Measurements from ENCODE around the gene KDM4B.

DNA sequence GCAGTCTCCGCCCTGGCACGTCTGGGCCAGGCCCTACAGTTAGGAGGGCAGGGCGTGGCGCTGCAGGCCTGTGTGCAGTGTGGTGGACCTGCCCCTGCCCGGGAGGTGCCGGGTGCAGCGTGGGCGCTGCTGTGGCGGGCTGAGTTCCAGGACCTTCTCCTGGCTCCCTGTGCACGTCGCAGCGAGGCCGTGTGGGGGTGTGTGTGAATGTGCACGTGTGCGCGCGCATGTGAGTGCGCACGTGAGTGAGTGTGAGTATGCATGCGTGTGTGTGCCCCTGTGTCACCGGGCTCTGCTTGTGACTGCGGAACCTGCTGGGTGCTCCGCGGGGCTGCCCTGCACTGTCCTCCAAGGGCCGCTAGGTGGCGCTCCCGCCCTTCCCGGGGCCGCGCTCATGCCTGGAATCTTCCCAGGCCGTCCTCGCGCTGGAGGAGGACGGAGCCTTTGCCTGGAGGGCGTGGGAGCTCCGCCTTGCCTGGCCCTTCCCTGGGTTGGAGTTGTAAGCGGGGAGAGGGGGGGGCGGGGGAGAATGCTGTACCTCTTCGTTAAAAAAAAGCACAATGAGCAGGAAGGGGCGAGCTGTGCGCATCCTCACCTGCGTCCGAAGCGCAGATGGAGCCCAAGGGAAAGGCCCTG is 79.3 kb downstream of the KDM4B start:
- TF ChIP-seq, protein P1, sequence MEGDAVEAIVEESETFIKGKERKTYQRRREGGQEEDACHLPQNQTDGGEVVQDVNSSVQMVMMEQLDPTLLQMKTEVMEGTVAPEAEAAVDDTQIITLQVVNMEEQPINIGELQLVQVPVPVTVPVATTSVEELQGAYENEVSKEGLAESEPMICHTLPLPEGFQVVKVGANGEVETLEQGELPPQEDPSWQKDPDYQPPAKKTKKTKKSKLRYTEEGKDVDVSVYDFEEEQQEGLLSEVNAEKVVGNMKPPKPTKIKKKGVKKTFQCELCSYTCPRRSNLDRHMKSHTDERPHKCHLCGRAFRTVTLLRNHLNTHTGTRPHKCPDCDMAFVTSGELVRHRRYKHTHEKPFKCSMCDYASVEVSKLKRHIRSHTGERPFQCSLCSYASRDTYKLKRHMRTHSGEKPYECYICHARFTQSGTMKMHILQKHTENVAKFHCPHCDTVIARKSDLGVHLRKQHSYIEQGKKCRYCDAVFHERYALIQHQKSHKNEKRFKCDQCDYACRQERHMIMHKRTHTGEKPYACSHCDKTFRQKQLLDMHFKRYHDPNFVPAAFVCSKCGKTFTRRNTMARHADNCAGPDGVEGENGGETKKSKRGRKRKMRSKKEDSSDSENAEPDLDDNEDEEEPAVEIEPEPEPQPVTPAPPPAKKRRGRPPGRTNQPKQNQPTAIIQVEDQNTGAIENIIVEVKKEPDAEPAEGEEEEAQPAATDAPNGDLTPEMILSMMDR (IDR thresholded peaks at IDR 0.05; ENCODE audit: insufficient read depth, low read length): peak; percentile 79
- TF ChIP-seq POLR2AphosphoS5 (IDR thresholded peaks at IDR 0.05; ENCODE audit: low read depth) (no peak), SPI1 (IDR thresholded peaks at IDR 0.05; ENCODE audit: borderline replicate concordance, low read depth) (no peak), GABPA (IDR thresholded peaks at IDR 0.05; ENCODE audit: low read depth) (no peak)
